MG63 (cell line): ENCODE measurements around the gene DDX46. TPM values are rescaled to one million over a fixed set of nuclear protein-coding genes. Genes with fewer than 3 reads are reported as not detected.
"Not testable (repeated sequence)": the region's sequence is repeated elsewhere in the genome, so short reads cannot be mapped to it uniquely, and the experiment has no call there.

Source experiments
- DNase-seq: peaks from one replicate; pipeline ENCODE4 v3.0.0-alpha.2; 2020
- H3K27me3 ChIP-seq: fragments of 250-450 bp; sonication (Bioruptor Pico); 2 replicates; pipeline ENCODE4 v1.5.1; 2020; ENCODE audit warnings: mild to moderate bottlenecking, moderate library complexity
- H3K36me3 ChIP-seq: fragments of 250-450 bp; sonication (Bioruptor Pico); 2 replicates; pipeline ENCODE4 v1.5.1; 2020; ENCODE audit warnings: mild to moderate bottlenecking, moderate library complexity
- H3K4me3 ChIP-seq: fragments of 250-450 bp; sonication (Bioruptor Pico); 2 replicates; pipeline ENCODE4 v1.5.1; 2020; ENCODE audit warnings: mild to moderate bottlenecking, moderate library complexity
- H3K9me3 ChIP-seq: fragments of 250-450 bp; sonication (Bioruptor Pico); 2 replicates; pipeline ENCODE4 v1.5.1; 2020; ENCODE audit warnings: mild to moderate bottlenecking, moderate library complexity
- total RNA-seq: library from RNA; depleted of rRNA; stranded (reverse); fragments of >200 nt; shearing (Covaris generic); gene quantifications from 2 replicates; pipeline ENCODE4 v1.2.3, GENCODE V29; 2014; ENCODE audit warnings: low replicate concordance

The DDX46 gene
- total RNA-seq, 1 experiment from 2014 or later, result 16.4 TPM

DNA sequence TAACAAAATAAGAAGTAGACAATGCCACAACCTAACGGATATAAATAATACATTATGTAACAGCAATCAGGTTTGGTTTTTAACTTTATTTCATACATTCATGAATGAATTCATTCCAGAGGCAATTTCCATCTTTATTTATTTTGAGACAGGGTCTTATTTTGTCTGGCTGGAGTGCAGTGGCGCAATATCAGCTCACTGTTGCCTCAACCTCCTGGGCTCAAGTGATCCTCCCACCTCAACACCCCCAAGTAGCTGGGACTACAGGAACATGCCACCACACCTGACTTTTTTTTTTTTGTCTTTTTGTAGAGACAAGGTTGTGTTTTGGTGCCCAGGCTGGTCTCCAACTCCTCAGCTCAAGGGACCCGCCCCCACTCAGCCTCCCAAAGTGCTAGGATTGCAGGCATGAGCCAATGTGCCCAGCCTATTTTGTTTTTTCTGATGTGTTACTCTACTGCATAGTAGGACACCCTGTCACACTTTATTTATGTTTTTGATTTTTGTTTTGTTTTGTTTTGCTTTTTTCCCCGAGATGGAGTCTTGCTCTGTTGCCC lies 60.9 kb downstream of the DDX46 start:
- H3K9me3 ChIP-seq, result no peaks in the 10 kb centered on the region
- no peak for DNase-seq
- peaks cover 81% of the 10 kb centered on the region for H3K36me3 ChIP-seq
- H3K27me3 ChIP-seq, result no peaks in the 10 kb centered on the region
- no peak overlapping the region for H3K4me3 ChIP-seq

DNA sequence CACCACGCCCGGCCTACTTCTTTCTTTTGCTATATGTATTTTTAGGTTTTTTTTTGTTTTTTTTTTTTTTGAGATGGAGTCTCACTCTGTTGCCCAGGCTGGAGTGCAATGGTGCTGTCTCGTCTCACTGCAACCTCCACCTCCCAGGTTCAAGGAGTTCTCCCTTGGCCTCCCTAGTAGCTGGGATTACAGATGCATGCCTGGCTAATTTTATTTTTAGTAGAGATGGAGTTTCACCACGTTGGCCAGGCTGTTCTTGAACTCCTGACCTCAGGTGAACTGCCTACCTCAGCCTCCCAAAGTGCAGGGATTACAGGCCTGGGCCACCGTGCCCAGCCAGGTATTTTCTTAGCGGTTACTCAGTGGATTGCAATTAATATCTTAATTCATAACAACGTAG lies 63.3 kb downstream of the DDX46 start:
- DNase-seq, result no peak
- Histone ChIP-seq H3K27me3 (no peaks in the 10 kb centered on the region), H3K4me3 (no peak overlapping the region), H3K9me3 (no peaks in the 10 kb centered on the region), H3K36me3 (peaks cover 81% of the 10 kb centered on the region)

DNA sequence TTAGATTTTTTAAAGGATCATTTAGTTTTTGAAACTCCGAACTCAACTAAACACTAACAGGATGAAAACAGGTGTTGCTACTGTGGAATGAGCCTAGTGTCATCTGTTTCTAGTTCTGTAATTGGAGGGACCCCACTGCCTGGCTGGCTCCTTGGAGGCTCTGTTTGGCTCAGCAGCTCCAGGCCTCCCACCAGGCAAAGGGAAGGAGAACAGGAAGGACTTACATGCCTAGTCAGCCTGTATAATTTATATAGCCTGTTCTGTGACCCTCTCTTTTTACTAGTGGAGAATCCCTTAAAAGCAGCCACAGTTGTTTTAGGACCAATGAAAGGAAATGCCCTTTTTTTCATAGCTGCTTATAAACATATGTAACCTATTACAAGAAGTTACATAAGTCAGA lies 66.1 kb downstream of the DDX46 start:
- no peaks in the 10 kb centered on the region for H3K27me3 ChIP-seq
- H3K4me3 ChIP-seq, result no peak overlapping the region
- no peaks in the 10 kb centered on the region for H3K9me3 ChIP-seq
- no peak for DNase-seq
- H3K36me3 ChIP-seq, result peaks cover 81% of the 10 kb centered on the region

DNA sequence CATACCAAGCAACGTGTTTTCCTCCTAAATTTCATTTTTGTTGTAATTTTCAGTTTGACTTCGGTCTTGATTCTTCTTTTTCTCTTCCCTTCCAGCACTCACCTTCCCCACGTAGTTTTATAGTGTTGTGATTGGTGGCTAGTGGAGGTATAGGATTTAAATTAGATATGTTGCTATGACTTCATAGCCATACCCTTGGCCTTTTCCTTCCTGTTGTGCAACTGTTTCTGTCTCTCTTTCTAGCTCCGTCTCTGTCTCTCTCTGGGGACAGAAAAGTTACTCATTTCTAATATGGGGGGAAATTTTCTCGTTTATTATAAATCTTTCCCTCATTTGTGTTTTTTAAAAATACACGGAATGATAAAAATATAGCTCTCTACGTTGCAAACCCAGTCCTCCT lies 66.6 kb downstream of the DDX46 start:
- H3K27me3 ChIP-seq, result no peaks in the 10 kb centered on the region
- DNase-seq, result no peak
- peaks cover 77% of the 10 kb centered on the region for H3K36me3 ChIP-seq
- no peaks in the 10 kb centered on the region for H3K9me3 ChIP-seq
- H3K4me3 ChIP-seq, result no peak overlapping the region

DNA sequence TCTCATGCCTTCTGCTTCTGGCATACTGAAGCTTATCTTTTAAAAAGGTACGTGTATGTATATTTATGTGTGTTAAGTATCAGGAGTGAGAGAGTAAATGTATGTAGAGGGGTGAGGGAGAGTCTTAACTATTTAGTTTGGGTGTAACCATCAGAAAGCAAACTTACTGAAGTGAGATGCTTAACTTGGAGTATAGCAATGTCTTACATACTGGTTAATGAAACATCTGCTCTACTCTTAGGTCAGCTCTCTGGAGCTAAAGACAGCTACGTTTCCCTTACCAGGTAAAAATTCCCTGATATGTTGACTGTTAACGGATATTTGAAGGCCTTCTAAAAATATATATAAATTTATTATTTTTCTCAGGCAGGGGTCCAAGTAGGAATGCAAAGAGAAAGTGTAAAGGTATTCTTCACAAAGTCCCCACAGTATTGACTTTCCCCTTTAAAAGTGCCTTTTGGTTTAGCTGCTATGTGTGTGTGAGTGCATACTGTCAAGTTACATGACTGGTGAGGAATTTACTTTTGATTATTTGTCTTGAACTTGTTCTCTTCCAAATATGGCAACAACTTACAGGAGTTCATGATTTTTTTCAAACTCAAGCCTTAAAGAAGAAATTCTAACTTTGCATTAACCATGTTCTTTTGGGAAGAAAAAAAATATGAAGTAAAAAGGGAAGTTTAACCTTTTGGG lies 74.9 kb downstream of the DDX46 start:
- no peak for DNase-seq
- Histone ChIP-seq H3K27me3 (no peaks in the 10 kb centered on the region), H3K36me3 (peaks cover 62% of the 10 kb centered on the region), H3K4me3 (no peak overlapping the region), H3K9me3 (no peaks in the 10 kb centered on the region)

DNA sequence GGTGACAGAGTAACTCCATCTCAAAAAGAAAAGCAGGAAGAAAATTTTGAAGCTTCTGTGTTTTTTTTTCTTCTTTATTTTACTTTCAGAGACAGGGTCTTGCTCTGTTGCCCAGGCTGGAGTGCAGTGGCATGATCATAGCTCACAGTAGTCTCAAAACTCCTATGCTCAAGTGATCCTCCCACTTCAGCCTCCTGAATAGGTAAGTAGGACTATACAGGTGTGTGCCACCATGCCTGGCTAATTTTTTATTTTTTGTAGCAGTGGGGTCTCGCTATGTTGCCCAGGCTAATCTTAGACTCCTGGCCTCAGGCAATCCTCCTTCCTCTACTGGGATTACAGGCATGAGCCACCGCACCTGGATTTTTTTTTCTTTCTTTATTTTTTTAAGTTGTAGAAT lies 77.0 kb downstream of the DDX46 start:
- Histone ChIP-seq H3K9me3 (no peaks in the 10 kb centered on the region), H3K4me3 (no peak overlapping the region), H3K27me3 (no peaks in the 10 kb centered on the region), H3K36me3 (peaks cover 57% of the 10 kb centered on the region)
- DNase-seq, result no peak

DNA sequence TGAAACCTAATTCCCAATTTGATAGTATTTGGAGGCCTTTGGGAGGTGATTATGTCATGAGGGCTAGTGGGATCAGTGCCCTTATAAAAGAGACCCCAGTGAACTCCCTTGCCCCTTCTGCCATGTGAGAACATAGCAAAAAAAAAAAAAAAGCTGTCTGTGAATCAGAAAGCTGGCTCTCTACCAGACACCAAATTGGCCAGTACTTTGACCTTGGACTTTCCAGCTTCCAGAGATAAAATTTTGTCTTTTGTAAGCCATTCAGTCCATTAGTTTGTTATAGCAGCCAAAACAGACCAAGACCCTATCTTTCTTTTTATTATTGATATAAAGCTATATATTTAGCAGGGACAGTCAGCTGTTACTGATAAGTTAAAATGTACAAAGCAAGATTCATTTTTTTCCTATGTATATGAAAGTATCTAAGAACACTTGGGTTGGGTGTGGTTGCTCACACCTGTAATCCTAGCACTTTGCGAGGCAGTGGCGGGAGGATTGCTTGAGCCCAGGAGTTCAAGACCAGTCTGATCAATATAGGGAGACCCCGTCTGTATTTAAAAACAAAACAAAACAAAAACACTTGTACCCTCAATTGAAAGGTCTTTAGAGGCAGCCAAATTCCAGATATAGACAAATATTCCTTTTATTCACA lies 79.1 kb downstream of the DDX46 start:
- Histone ChIP-seq H3K27me3 (no peaks in the 10 kb centered on the region), H3K9me3 (no peaks in the 10 kb centered on the region), H3K4me3 (no peak overlapping the region), H3K36me3 (peaks cover 51% of the 10 kb centered on the region)
- DNase-seq, result no peak

DNA sequence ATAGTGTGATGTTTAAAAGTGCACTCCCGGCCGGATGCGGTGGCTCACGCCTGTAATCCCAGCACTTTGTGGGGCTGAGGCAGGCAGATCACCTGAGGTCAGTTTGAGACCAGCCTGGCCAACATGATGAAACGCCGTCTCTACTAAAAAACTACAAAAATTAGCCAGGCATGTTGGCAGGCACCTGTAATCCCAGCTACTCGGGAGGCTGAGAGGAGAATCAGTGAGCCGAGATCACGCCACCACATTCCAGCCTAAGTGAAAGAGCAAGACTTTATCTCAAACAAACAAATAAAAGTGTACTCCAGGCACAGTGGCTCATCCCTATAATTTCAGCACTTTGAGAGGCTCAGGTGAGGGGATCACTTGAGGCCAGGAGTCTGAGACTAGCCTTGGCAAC lies 79.8 kb downstream of the DDX46 start:
- H3K36me3 ChIP-seq, result peaks cover 51% of the 10 kb centered on the region
- H3K27me3 ChIP-seq, DNase-seq, H3K4me3 ChIP-seq, H3K9me3 ChIP-seq: not testable (repeated sequence)

DNA sequence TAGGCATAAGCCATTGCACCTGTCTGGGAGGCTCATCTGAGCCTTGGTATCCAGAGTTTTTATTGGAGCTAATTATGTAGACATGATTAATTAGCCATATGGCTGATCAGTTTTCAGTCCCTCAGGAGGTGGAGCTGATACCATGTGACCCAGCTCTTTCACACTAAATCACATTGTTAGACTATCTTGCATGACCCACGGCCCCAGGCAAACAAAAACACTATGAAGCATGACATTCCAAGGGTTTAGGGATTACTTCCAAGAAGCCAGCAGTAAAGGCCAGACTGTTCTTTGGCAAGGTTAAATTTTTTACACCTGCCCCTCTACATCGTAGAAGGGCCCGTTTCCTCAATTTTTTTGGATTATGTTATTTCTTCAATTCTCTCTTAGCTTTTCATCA lies 82.2 kb downstream of the DDX46 start:
- no peaks in the 10 kb centered on the region for H3K9me3 ChIP-seq
- H3K36me3 ChIP-seq, result peaks cover 52% of the 10 kb centered on the region
- no peak for DNase-seq
- no peak overlapping the region for H3K4me3 ChIP-seq
- no peaks in the 10 kb centered on the region for H3K27me3 ChIP-seq

DNA sequence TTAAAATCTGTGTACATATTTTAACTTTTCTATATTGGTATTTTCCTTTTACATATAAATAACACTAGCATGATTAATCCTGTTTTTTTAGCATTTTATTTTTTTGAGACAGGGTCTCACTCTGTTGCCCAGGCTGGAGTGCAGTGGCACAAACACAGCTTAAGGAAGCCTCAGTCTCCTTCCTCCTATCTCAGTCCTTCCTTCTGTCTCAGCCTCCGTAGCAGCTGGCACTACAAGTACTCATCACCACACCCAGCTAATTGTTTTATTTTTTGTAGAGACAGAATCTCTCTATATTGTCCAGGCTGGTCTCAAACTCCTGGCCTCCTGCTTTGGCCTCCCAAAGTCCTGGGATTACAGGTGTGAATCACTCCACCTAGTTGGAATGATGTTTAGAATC lies 85.7 kb downstream of the DDX46 start:
- Histone ChIP-seq H3K9me3 (no peaks in the 10 kb centered on the region), H3K36me3 (peaks cover 51% of the 10 kb centered on the region), H3K4me3 (no peak overlapping the region), H3K27me3 (no peaks in the 10 kb centered on the region)
- DNase-seq, result no peak

DNA sequence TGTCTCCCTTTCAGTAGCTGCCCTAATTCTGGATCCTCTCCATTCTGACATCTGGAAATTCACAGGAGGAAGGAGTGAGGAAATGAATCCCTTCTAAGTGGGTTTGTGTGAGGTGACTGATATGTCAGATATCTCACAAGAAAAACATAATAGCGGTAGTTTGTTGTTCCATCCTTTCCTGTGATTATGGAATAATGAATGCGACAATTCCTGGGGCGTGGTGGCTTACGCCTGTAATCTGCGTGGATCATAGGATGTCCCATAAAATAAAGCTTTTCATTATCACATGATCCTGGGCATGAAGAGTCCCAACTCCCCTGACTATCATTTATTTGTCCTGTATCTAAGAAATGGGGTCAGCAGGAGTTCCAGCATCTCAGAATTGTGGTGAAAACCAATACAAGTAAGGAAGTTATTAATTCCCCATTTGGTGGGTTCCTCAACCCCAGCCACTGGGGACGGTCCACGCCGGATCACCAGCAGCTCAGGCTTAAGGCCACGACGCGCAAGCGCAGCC lies 86.8 kb downstream of the DDX46 start:
- DNase-seq, result no peak
- Histone ChIP-seq H3K4me3 (peak overlapping the region; percentile 89), H3K27me3 (no peaks in the 10 kb centered on the region), H3K36me3 (peaks cover 53% of the 10 kb centered on the region), H3K9me3 (no peaks in the 10 kb centered on the region)

DNA sequence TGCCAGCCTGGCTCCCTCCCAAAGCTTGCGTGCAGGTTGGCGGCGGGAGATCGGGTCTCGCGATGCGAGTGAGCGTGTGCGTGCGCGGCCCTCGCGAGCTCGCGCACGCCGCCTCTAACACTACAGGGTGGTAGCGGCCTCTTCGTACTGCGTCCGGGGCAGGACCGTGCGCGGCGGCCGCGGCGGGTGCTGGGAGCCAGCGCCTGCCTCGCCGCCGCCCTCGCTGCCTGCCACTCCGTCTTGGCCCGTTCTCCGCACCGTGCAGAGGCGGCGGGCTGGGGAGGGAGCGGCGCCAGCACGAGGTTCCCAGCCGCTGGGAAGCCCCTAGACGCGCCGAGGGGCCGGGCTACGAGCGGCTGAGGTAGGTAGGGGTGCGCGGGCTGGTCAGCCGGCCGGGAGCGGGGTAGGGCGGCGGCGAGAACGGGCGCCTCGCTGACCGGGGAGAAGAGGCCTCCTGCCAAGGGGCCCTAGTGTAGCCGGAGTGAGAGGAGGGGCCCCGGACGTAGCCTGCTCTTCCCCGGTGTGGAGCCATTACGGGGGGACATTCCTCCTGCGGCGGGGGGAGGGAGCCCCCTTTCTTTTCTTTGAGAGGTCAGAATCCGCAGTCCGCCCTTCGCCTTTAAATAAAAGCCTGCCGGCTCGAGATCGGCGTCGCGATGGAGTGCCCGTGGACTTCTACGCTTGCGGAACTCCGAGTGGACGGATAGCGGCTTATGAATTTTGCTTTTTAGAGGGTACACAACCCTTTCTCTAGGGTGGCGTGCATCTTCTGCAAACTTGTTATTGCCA lies 87.5 kb downstream of the DDX46 start, which contains the start of gene C5orf24:
Gene C5orf24, plus strand, starts transcription at position 117 of the 789 bp plus-strand sequence. CDS start 8,933 bp downstream, outside the sequence.
- H3K27me3 ChIP-seq, result no peaks in the 10 kb centered on the region
- peak; percentile 98 for DNase-seq
- H3K4me3 ChIP-seq, result peak within 1 kb of the TSS; percentile 89
- no peaks in the 10 kb centered on the region for H3K9me3 ChIP-seq
- H3K36me3 ChIP-seq, result peaks cover 55% of the 10 kb centered on the region

DNA sequence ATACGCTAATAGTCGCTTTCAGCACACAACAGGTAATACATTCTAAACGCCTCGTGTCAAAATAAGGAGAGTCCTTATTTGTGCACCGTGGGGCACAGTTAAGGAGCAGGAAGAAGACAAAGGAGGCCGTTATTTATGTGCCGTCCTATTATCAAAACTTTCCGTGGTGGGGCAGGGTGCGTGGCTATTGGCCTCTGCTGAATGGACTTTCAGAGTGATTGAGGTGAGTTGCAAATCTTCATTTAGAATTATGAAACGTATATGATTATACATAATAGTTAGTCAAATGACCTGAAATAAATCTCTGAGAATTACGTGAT lies 88.0 kb downstream of the DDX46 start:
- DNase-seq, result no peak
- no peaks in the 10 kb centered on the region for H3K27me3 ChIP-seq
- H3K4me3 ChIP-seq, result peak overlapping the region; percentile 89
- no peaks in the 10 kb centered on the region for H3K9me3 ChIP-seq
- peaks cover 55% of the 10 kb centered on the region for H3K36me3 ChIP-seq

DNA sequence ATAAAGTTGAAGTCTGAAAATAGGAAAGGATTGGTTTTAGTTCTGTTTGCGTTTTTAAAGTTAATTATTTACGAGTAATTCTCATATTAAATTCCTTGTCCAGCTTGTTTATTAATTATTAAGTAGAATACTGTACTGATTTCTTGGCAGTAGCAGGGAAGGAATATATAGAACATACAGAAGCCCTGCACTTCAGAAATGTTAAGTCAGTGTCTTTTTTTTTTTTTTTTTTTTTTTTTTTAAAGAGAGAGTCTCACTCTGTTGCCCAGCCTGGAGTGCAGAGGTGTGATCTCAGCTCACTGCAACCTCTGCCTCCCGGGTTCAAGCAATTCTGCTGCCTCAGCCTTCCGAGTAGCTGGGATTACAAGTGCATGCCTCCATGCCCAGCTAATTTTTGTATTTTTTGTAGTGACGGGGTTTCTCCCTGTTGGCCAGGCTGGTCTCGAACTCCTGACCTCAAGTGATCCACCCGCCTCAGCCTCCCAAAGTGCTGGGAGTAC lies 90.9 kb downstream of the DDX46 start:
- H3K4me3 ChIP-seq, H3K27me3 ChIP-seq, H3K9me3 ChIP-seq, DNase-seq: not testable (repeated sequence)
- peaks cover 68% of the 10 kb centered on the region for H3K36me3 ChIP-seq

DNA sequence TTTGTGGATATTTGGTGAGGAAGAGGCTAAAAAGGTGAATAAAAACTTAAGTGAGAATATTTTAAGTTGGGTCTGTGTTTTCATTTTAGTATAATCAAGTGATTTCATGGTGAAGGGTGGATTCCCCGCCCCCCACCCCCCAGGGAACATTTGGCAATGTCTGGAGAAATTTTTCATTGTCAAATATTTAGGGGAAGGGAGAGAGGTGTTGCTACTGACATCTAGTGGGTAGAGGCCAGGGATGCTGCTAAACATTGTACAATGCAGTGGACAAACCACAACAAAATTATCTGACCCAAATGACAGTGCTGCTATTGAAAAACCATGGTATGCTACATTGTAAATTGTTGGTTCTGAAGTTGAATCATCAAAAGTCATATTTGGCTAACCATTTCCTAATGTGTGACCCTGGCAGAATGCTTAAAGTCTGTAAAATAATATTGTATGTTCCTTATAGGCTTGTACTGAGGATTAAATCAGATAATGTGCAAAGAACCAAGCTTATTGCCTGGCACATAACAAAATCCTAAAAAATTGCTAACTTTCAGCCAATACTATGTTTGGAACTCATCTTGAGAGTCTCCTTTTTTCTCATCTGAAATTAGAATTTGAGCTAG lies 92.8 kb downstream of the DDX46 start:
- DNase-seq, result no peak
- H3K36me3 ChIP-seq, result peaks cover 74% of the 10 kb centered on the region
- no peaks in the 10 kb centered on the region for H3K27me3 ChIP-seq
- no peak overlapping the region for H3K4me3 ChIP-seq
- H3K9me3 ChIP-seq, result no peaks in the 10 kb centered on the region

DNA sequence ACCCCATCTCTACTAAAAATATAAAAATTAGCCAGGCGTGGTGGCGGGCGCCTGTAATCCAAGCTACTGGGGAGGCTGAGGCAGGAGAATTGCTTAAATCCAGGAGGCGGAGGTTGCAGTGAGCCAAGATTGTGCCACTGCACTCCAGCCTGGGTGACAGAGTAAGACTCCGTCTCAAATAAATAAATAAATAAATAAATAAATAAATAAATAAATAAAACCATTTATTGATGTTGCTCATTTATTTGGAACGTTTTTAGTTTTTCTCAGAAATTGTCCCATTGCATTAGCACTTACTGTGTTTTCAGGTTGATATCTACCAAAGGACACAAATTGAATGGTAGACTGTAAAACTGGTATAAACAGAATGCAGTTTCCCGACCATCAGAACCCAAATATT lies 97.9 kb downstream of the DDX46 start:
- H3K4me3 ChIP-seq, H3K9me3 ChIP-seq, DNase-seq, H3K27me3 ChIP-seq: not testable (repeated sequence)
- H3K36me3 ChIP-seq, result peaks cover 83% of the 10 kb centered on the region

DNA sequence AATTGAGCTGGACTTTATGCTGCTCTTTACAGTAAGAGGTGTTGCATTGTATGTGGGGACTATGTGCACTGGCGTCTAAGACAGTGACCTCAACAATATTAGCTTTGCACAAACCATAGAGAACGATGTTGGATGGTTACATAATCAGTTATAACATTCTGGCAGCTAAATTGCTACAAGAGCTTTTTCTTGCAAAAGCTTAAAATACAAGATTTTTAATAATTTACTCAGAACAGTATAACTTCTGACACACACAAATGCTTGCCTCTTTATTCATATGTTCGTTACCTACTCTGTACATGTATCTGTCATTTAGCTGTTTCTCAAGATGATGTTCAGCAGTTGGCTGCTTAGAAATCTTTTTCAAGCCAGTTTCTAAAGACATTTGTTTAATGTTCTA lies 98.8 kb downstream of the DDX46 start:
- Histone ChIP-seq H3K27me3 (no peaks in the 10 kb centered on the region), H3K36me3 (peaks cover 74% of the 10 kb centered on the region), H3K9me3 (no peaks in the 10 kb centered on the region), H3K4me3 (no peak overlapping the region)
- no peak for DNase-seq
